Lower lobe of right lung (tissue), 2 donors: Measurements from ENCODE around the gene BHLHE40. TPM values are rescaled to one million over a fixed set of nuclear protein-coding genes. Genes with fewer than 3 reads are reported as not detected.

ENCODE experiments used
- ATAC-seq, 2 donors: fragments of 200-7000 bp; cut with Tn5 transposase; one replicate each; pipeline ENCODE4 v1.9.1; 2020 to 2022; ENCODE audit warnings: mild to moderate bottlenecking in 2 of 2, moderate library complexity in 2 of 2
- DNase-seq: peaks from one replicate; pipeline ENCODE4 v3.0.0-alpha.2; 2020
- H3K27ac ChIP-seq: fragments of 200-600 bp; one replicate; pipeline ENCODE4 v1.8.0; 2022
- H3K27me3 ChIP-seq: fragments of 200-600 bp; one replicate; pipeline ENCODE4 v1.8.0; 2022; ENCODE audit warnings: low read depth
- H3K36me3 ChIP-seq: fragments of 200-600 bp; one replicate; pipeline ENCODE4 v1.8.0; 2022; ENCODE audit warnings: mild to moderate bottlenecking
- H3K4me1 ChIP-seq: fragments of 200-600 bp; one replicate; pipeline ENCODE4 v1.8.0; 2022
- H3K4me3 ChIP-seq: fragments of 200-600 bp; one replicate; pipeline ENCODE4 v1.8.0; 2022; ENCODE audit warnings: mild to moderate bottlenecking
- H3K9me3 ChIP-seq: fragments of 200-600 bp; one replicate; pipeline ENCODE4 v1.8.0; 2022
- CTCF ChIP-seq: fragments of 200-600 bp; IDR thresholded peaks from one replicate; pipeline ENCODE4 v1.8.0; 2022; ENCODE audit warnings: antibody characterized with exemption, mild to moderate bottlenecking
- intact Hi-C: fragments of 100-400 bp; cut with DNase I; formaldehyde crosslinking; loops from one replicate; pipeline ENCODE4 v1.11.0; 2022
- total RNA-seq: library from RNA; stranded (reverse); fragmentation: NEBNext Ultra II Directional; extraction: Animal tissue kit (Norgen Biotek cat#: 25700); gene quantifications from one replicate; pipeline ENCODE4 v1.2.1, GENCODE V29; 2021
- donor health status: DM: no; HTN: yes; CAD: no; lungs with severe emphysema.

The BHLHE40 gene
- total RNA-seq, 1 donor from 2014 or later = 84.8 TPM

- no peaks in the 10 kb centered on the region for H3K27me3 ChIP-seq
- H3K36me3 ChIP-seq = no peaks in the 10 kb centered on the region
- H3K9me3 ChIP-seq = no peaks in the 10 kb centered on the region
- H3K4me3 ChIP-seq = no peak overlapping the region
- DNase-seq (no peak), ATAC-seq (no peak)
- TF ChIP-seq CTCF = no peak
- no peak overlapping the region for H3K27ac ChIP-seq
- intact Hi-C loops = no loop called here
- H3K4me1 ChIP-seq = peaks cover 15% of the 10 kb centered on the region
Measured at GRCh38 chr3:4993276-4994143, 14.3 kb downstream of the BHLHE40 start.

GRCh38 chr3:4994144-4994730, 15.0 kb downstream of the BHLHE40 start:
- H3K9me3 ChIP-seq = no peaks in the 10 kb centered on the region
- no peak for TF ChIP-seq CTCF
- no peaks in the 10 kb centered on the region for H3K36me3 ChIP-seq
- intact Hi-C loops = no loop called here
- H3K4me1 ChIP-seq = peaks cover 8% of the 10 kb centered on the region
- H3K27ac ChIP-seq = no peak overlapping the region
- H3K4me3 ChIP-seq = no peak overlapping the region
- DNase-seq = no peak
- ATAC-seq = no peak
- H3K27me3 ChIP-seq = no peaks in the 10 kb centered on the region

DNA sequence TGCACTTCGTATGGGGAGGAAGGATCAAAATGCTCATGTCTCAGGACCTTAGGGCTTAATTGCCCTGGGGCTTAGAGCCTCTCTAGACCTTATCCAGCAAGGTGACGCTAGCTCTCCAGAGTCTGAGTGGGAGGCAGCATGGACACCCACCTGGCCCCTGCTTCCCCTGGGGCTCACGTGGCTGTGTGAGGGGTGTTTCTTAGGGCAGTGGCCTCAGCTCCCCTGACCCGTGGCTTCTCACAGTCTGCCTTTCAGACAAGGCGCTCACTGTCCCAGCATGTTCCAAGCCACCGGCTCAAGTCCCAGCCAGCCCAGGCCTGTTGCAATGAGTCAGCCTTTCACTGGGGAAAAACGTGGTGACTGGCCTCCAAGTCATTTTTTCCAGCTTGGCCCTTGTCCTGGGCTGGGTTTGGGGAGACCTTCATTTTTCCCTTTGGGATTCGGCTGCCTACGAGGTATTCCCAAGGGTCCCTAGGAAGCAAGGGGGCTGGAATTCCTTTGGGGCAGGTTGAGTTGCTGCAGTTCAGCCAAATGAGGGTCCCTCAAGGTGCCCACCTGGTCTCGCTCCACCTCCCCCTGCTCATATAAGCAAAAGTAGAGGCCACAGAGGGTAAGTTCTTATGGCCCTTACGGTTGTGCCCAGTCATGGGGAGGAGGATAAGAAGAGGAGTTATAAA, 15.7 kb downstream of the BHLHE40 start:
- Histone ChIP-seq H3K36me3 (no peaks in the 10 kb centered on the region), H3K4me3 (no peak overlapping the region), H3K4me1 (peaks cover under 1% of the 10 kb centered on the region), H3K27me3 (no peaks in the 10 kb centered on the region), H3K9me3 (no peaks in the 10 kb centered on the region), H3K27ac (no peak overlapping the region)
- ATAC-seq (peak; percentile 37 to 49), DNase-seq (no peak)
- intact Hi-C loops = no loop called here
- no peak for TF ChIP-seq CTCF

GRCh38 chr3:4995500-4996053, 16.3 kb downstream of the BHLHE40 start:
- peak; percentile 23 to 30 for ATAC-seq

More at GRCh38 chr3:4995500-4996053, 16.3 kb downstream of the BHLHE40 start:
- H3K27me3 ChIP-seq = no peaks in the 10 kb centered on the region
- DNase-seq = no peak
- H3K36me3 ChIP-seq = no peaks in the 10 kb centered on the region
- no peaks in the 10 kb centered on the region for H3K4me1 ChIP-seq
- no peak overlapping the region for H3K27ac ChIP-seq
- no peaks in the 10 kb centered on the region for H3K9me3 ChIP-seq
- no peak for TF ChIP-seq CTCF
- H3K4me3 ChIP-seq = no peak overlapping the region
- intact Hi-C loops = no loop called here
